HL-60 (cell line): Measurements from ENCODE around the gene DAB2.

Experiments used
- CTCF ChIP-seq: IDR thresholded peaks from one replicate; pipeline ENCODE4 v1.5.1; 2011; ENCODE audit warnings: low read length, control low read depth, inconsistent platforms; ENCODE audit not compliant: insufficient read depth
- POLR2AphosphoS5 ChIP-seq: IDR thresholded peaks from 2 replicates; pipeline ENCODE4 v1.6.1; 2012; ENCODE audit warnings: low read depth
- REST ChIP-seq: IDR thresholded peaks from 2 replicates; pipeline ENCODE4 v1.6.1; 2012; ENCODE audit warnings: low read depth; ENCODE audit not compliant: insufficient replicate concordance

DNA sequence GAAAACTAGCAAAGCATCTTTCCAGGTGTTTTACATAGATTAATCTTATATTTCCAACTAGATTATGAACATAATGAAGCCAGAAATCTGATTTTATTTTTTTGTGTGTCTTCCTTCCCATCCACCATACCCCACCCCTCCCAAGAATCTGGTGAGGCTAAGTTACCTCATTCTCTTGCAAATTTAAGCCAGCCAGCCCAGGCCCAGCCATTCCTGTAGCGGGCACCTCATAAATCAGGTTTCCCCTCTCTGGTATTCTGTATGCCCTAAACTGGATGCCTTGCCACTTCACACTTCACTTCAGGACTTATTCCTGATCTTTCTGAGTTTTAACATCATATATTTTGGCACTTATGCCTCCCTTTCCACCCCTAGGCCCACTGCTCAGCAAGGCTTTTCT lies 82.3 kb downstream of the DAB2 start:
- TF ChIP-seq CTCF (no peak), REST (no peak), POLR2AphosphoS5 (no peak)
